HG03521 (cell line): Measurements from ENCODE around the gene CORO1C.

ENCODE experiments used
- ATAC-seq: cut with Tn5 transposase; IDR thresholded peaks from one replicate; pipeline ENCODE4 v1.9.1; 2021; ENCODE audit warnings: mild to moderate bottlenecking, moderate library complexity; ENCODE audit not compliant: unreplicated experiment

CORO1C gene

DNA sequence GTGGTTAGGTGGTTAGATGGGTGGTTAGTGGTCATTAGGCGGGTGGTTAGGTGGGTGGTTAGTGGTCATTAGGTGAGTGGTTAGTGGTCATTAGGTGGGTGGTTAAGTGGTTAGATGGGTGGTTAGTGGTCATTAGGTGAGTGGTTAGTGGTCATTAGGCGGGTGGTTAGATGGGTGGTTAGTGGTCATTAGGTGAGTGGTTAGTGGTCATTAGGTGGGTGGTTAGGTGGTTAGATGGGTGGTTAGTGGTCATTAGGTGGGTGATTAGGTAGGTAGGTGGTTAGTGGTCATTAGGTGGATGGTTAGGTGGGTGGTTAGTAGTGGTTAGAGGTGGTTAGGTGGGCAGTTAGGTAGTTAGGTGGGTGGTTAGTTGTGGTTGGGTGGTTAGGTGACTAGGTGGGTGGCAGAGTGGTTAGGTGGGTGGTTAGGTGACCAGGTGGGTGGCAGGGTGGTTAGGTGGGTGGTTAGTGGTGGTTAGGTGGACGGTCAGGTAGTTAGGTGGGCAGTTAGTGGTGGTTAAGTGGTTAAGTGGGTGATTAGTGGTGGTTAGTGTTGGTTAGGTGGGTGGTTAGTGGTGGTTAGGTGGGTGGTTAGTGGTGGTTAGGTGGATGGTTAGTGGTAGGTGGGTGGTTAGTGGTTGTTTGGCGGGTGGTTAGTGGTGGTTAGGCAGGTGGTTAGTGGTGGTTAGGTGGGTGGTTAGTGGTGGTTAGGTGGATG, 125.5 kb downstream of the CORO1C start:
- no peak for ATAC-seq

DNA sequence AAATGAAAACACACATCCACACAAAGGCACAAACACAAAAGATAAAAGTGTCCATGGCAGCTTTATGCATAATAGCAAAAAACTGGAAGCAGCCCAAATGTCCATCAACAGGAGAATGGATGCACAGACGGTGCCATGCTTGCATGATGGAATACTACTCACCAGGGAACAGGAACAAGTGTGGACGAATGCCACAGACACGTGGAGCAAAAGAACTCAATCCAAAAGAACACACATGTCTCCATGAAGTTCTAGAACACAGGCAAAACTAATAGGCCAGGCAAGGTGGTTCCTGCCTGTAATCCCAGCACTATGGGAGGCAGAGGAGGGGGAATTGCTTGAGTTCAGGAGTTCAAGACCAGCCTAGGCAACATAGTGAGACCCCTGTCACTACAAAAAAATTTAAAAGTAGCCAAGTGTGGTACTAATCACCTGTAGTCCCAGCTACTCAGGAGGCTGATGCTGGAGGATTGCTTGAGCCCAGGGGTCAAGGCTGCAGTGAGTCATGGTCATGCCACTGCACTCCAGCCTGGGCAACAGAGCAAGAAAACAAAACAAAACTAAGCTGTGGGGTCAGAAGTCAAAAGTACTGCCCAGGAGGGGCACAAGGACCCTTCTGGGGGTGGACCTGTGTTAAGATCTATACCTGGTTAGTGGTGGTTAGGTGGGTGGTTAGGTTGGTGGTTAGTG, 126.2 kb downstream of the CORO1C start:
- ATAC-seq: no peak

DNA sequence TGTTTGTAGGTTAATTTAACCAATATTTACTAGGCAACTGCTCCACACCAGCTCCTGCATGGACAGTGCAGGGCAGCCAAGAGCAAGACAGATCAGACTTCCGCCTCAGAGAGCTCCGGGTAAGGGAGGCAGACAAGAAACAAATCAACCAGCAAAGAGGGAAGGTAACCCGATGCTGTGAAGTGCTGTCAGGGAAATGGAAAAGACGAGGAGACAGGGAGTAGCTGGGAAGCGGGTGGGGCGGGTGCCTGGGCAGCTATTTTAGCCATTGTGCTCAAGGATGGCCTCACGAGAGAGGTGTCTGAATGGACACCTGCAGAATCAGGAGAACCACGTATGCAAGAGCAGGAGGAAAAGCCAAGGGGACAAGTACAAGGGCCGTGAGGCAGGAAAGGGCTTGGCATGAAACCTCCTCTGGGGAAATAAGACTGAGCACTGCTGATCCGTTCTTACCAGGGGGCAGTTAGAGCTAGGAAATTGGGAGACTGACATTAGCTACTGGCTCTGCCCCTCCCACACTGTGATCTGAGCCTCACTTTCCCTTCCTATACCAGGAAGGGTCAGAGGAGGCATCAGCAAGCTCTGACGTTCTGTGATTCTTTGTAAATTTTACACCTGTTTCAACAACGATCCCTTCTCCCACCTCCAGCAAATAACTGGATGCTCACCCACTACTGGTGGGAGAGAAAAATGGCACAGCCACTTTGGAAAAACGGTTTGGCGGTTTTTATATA, 126.9 kb downstream of the CORO1C start:
- no peak for ATAC-seq

DNA sequence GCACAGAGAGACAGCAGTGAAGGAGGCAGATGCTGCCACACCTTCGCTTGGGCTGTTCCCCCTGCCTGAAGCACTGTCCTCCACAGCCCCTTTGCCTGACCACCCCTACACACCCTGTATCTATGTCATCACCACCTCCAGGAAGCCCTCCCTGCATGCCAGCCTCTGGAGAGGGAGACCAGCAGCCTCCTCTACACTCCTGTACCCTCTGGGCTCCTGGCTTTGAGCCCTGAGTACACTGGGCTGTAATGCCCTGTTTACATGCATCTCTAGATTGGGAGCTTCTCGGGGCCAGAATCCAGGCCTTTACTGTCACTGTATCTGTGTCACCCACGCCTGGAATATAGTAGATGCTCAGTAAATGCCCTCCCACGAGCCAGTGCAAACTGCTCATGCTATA, 127.6 kb downstream of the CORO1C start:
- ATAC-seq: no peak

DNA sequence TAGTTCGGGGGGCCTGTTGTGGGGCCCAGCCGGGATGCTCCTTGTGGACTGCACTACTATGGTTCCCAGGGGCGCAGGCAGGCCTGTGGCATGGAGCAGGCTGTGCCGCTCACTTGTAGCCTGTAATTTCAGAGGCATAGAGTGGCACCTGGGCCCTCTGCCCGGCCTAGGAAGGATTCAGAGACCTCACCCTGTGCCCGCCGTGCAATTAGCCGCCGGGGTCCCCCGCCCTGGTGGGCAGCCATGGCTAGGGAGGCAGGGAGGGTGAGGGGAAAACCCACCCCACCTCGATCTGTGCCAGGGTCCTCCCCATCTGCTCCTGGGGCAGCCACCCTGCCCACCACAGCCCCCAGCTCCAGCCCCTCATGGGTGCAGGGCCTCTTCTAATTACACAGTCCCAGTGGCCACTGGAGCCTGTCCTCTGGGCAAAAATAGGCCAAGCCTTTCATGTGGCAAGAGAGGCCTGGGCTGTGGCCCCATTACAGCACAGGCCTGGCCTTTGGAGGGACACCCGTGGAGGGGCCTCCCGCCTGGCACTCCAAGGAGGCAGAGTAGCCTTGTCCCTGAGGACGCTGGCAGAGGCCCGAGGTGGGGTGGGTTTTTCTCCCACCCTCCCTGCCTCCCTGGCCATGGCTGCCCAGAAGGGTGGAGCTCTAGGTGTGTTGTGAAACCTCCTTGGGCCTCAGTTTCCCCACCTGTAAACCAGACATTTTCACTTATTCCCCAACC, 128.2 kb downstream of the CORO1C start:
- no peak for ATAC-seq

DNA sequence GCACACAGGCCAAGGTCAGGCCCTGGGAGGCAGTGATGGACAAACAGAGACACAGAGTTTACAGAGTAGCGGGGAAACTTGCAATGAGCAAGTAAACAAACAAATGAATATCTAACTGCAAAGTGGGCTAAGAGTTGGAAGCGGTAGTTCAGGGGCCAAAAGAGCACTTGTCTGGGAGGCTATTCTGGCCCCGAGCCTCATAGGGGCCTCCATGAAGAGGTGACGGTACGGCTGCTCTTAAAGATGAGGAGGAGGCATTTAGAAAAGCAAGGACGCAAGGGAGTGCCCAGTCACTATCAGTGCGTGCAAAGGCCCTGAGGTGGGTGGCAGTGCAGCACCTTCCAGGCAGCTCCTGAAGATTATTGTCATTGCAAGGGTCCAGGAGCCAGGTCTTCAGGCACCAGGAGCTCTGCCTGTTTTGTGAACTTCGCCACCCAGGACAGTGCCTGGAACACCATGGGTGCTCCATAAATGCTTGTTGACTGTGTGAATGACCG, 129.1 kb downstream of the CORO1C start:
- ATAC-seq: no peak

DNA sequence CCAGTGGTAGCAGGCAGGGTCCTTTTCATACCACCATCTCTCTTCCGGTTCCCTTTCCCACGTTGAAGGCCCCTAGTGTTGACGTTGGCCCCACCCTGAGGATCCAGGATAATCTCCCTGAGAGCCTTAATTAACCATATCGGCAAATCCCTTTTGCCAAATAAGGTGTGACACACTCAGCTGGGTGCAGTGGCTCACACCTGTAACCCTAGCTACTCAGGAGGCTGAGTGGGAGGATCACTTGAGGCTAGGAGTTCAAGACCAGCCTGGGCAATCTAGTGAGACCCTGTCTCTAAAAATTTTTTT, 130.7 kb downstream of the CORO1C start:
- ATAC-seq: no peak

DNA sequence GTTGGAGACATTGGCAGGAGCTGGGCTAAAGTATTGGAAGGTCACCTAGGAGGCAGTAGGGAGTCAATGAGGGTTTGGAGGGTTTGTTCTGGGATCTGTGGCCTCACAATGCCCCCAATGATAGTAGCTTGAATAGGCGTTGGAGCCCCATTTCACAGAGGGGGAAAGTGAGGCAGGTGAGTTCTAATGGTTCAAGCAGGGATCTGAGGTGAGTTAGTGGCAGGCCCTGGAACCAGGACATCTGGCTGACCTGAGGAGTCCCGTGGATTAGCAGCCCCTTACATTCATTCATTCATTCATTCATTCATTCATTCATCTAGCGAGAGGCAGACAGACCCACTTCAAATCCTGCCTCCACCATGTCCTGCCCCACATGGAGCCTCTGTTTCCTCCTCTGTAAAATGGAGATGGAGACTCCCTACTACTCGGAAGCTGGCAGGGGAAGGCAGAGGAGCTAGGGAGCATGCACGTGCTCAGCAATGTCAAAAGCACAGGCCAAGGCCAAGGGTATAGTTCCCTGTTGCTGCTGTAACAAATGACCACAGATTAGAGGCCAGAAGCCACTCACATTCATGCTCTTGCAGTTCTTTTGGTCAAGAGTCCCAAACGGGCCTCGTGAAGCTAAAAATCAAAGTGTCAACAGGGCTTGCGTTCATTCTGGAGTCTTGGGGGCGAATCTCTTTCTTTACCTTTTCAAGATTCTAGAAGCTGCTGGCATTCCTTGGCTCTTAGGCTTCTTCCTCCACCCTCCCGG, 131.2 kb downstream of the CORO1C start:
- ATAC-seq: no peak

DNA sequence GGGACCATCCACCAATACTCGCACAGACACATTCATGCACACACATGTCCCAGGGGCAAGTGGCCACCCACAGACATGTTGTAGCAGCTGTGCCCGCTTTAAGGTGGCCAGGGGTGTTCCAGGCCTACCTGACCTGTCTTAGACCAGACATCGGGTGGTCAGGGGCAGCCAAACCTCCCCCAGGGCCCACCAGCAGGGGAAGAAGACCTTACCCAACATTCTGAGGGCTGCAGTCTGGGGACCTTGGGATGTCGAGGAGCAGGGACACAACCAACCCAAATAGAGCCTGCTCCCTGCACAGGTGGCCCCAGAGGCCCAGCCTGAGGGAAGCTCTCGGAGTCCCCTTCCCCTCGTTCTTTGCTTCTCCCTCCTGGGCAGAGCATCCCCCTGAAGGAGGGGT, 131.8 kb downstream of the CORO1C start:
- no peak for ATAC-seq

DNA sequence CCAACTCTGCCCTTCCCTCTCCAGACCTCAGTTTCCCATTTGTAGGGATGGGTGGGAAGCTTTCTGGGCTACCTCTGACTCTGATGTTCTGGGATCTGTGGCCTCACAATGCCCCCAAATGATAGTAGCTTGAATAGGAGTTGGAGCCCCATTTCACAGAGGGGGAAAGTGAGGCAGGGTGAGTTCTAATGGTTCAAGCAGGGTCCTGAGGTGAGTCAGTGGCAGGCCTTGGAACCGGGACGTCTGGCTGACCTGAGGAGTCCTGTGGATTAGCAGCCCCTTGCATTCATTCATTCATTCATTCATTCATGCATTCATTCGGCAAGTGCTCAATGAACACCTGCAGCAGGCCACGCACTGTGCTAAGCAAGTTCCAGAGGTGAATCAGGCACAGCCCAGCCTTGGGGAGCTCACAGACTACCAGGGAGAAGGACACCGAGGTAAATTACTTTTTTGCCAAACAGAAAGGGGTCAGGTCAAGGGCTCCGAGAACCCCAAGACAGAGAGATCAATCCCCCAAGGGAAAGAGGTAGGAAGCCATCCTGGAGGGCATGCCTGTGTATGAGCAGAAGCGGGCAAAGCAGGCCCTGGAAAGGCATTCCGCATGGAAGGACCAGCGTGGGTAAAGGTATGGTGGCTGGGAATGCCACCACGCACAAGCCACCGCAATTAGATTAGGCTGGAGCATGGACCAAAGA, 132.6 kb downstream of the CORO1C start:
- ATAC-seq: no peak

DNA sequence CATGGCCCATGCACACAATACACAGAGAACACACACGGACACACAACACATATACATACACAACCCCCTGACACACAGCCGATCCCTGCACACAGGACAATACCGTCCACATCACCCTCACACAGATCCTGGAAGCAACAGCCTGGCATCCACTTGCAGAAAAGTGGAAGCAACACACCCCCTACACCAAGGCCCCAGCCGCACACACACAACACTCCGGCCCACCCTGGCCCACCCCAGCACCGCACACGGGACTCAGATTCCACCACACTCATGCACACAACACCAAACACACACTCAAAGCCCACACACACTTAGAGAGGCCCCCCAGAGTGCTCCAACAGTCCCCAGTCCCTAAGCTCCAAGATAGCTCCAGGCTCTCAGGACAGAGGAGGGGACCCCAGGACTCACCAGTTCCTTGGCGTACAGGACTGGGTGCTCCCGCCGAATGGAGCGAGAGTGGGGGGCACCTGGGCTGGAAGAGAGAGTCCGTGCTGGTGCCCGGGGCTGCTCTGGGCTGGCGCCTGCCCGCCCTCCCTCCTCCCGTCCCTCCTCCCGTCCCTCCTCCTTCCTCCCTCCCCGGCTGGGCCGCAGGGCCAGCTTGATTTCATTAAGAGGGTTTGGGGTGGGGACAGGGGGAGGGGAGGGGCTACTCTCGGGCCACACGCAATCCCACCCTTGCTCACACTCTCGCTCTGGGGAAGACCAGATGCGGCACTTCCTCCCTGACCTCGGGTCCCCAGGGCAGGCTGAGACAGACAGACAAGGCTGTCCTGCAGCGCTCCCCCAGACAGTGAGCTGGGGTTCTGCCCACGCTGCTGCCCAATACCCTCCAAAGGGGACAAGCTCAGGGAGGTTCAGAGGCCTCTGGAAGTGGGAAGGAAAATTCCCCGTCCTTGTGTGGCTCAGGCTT, 133.5 kb downstream of the CORO1C start, which contains the start of gene TMEM119:
TSS of gene TMEM119 (minus strand) at position 526 of the 913 bp plus-strand sequence. CDS start 5,701 bp downstream, outside the sequence.
- no peak for ATAC-seq

DNA sequence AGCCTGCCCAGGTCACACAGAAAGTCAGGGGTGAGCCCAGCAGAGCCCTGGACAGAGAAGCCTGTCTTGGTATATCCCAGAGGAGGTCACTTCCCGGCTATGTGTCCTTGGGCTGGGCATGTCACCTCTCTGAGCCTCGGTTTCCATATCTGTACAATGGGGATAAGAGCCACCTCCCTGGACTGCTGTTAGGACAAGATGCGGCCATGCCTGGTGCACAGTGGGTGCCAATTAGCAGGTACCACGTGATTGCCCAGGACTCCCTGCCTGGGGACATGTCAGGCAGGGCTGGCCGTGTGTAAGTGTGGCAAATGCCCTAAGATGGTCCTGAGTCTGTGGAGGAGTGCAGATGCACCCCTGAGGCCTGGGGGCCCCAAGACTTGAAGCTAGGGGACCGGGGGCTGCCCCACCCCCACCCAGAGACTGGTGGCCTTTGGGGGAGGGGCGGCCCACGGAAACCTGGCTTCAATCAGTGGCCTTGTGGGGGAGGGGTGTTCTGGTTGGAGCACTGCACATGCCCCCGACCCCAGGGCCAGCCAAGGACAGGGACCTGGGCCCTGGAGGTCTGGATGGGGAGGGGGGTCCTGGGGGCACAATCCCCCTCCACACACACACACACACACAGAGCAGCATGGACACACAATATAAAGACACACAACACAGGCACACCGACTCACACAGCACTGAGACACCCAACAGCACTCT, 134.3 kb downstream of the CORO1C start:
- ATAC-seq: no peak

DNA sequence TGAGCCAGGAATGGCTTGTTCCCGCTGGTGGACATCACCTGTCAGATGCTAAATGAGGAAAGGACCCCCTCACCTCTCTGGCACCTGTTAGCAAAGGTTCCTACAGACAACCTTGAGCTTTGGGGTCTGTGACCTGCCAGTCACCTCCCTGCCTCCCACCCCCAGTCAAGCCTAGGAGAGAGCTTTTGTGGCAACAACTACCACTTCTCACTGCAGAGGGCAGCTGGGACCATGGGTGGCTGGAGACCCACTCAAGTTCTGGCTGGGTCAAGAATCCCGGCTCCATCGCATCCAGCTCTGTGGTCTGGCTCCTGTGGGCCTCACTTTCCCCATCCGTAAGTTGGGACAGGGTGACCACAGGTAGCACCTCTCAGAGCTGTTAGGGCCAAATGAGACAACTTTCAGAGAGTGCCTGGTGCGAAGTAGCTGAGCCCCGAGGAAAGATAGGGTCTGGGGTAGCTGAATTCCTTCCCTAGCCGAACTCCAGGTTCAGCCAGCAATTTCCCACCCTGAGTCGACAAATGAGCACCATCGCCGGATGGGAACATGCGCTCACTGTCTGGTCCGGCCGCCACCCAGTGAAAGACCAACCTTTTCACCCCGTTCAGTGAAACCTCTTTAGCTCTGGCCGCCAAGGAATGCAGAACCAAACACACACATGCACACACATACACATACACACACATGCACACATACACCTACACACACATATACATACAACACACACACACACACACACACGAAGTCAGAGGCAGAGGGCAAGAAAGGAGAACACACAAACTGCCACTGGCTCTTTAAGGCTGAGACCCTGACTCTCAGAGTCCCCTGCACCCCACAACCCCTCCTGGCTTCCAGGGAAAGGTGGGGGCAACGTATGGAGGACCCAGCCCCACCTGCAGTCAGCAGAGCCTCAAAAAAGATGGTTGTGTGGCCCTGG, 135.3 kb downstream of the CORO1C start:
- ATAC-seq: no peak
